Right lung (tissue), 5 donors: ENCODE results near the gene XNDC1N. TPM values are rescaled to one million over a fixed set of nuclear protein-coding genes. Genes with fewer than 3 reads are reported as not detected.

Experiments
- polyA plus RNA-seq, 5 donors: library from polyadenylated mRNA; unstranded; fragments of 120-200 nt; gene quantifications; one replicate each; pipeline versions ENCODE4 v1.2.1 to v1.2.3, GENCODE V29; 2013; ENCODE audit warnings: inconsistent platforms in 1 of 5, low replicate concordance in 1 of 5; ENCODE audit not compliant: insufficient read length in 5 of 5, insufficient read depth in 1 of 5

XNDC1N gene
- polyA plus RNA-seq, 5 donors: 4.8 to 10.7 (median 8.3) TPM

Other genes with a start within 250 kb of the XNDC1N start
- not detected for gene DEFB108B, start 95.4 kb downstream of the XNDC1N start, polyA plus RNA-seq
- gene DEFB131B, start 50.1 kb downstream of the XNDC1N start, polyA plus RNA-seq: 1 to 10 TPM in 4 of 5 donors, not detected in 1; 1.5 to 5.5 (median 3.2) TPM
- gene RNF121, start 452 bp upstream of the XNDC1N start, polyA plus RNA-seq: 10 to 100 TPM; 30.7 to 39.9 (median 36.1) TPM
- 10 to 100 TPM in 3 of 5 donors, 1 to 10 TPM in 2; 7.1 to 13.3 (median 10.2) TPM for gene IL18BP, start 70.3 kb upstream of the XNDC1N start, polyA plus RNA-seq
- 100 to 1,000 TPM; 285 to 353 (median 311) TPM for gene NUMA1, start 151.9 kb upstream of the XNDC1N start, polyA plus RNA-seq
- 10 to 100 TPM; 15.8 to 29.0 (median 20.7) TPM for gene LRRC51, start 152.3 kb upstream of the XNDC1N start, polyA plus RNA-seq
- gene LAMTOR1, start 174.7 kb upstream of the XNDC1N start, polyA plus RNA-seq: 100 to 1,000 TPM in 2 of 5 donors, 10 to 100 TPM in 3; 91.7 to 121 (median 98.5) TPM
- gene TOMT, start 177.3 kb upstream of the XNDC1N start, polyA plus RNA-seq: not detected
- gene ANAPC15, start 184.1 kb upstream of the XNDC1N start, polyA plus RNA-seq: 10 to 100 TPM; 36.4 to 49.1 (median 43.5) TPM
- 1 to 10 TPM; 1.6 to 2.5 (median 1.8) TPM for gene FOLR3, start 207.1 kb upstream of the XNDC1N start, polyA plus RNA-seq